22Rv1 (cell line): ENCODE data around the gene GGN.

Source experiments
- CTCF ChIP-seq: fragments of 450-650 bp; IDR thresholded peaks from 2 replicates; pipeline ENCODE4 v1.5.1; 2017; ENCODE audit warnings: mild to moderate bottlenecking
- ZFX ChIP-seq: fragments of 450-650 bp; IDR thresholded peaks from 2 replicates; pipeline ENCODE4 v1.6.1; 2017; ENCODE audit warnings: antibody characterized with exemption, borderline replicate concordance

GRCh38 chr19:38359242-38360021 lies 28.4 kb downstream of the GGN start:
- TF ChIP-seq CTCF (no peak), ZFX (no peak)
